IPS DF 19.7 (cell line): ENCODE data around the gene POC5.
"Not testable (repeated sequence)": the region's sequence is repeated elsewhere in the genome, so short reads cannot be mapped to it uniquely, and the experiment has no call there.

Source experiments
- DNase-seq: peaks from one replicate; pipeline ENCODE4 v3.0.0-alpha.2; 2013; ENCODE audit warnings: low read depth, low spot score

POC5 gene

GRCh38 chr5:75706775-75707174 lies 10.5 kb downstream of the POC5 start:
- no peak for DNase-seq

GRCh38 chr5:75706016-75706415 lies 11.2 kb downstream of the POC5 start:
- DNase-seq = no peak

GRCh38 chr5:75701856-75702255 lies 15.4 kb downstream of the POC5 start:
- no peak for DNase-seq

- not testable (repeated sequence) for DNase-seq
Measured at GRCh38 chr5:75695472-75696351, 21.5 kb downstream of the POC5 start.

- no peak for DNase-seq
Measured at GRCh38 chr5:75694781-75695180, 22.5 kb downstream of the POC5 start.

- no peak for DNase-seq
Measured at GRCh38 chr5:75690669-75691068, 26.6 kb downstream of the POC5 start.

- DNase-seq = no peak
Measured at GRCh38 chr5:75686480-75686879, 30.8 kb downstream of the POC5 start.

DNA sequence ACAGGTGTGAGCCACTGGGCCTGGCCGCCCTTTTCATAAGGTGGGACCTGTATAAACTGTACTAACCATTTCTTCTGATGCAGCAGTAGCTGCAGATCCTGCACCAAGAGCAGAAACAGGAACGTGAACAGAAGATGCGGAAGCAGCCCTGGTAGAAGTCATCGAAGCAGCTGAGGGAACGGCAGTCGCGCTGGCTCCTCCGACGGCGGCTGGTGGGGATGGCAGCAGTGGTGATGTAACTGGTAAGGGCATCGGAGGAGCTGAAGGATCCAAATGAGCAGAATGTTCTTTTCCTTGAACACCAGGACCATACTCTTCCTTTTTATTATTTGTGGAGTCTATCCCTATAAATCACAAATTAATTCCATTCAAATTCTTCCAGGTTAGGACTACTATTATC lies 32.1 kb downstream of the POC5 start:
- DNase-seq = no peak

GRCh38 chr5:75681125-75681830 lies 36.0 kb downstream of the POC5 start:
- no peak for DNase-seq

- no peak for DNase-seq
Measured at GRCh38 chr5:75678155-75678554, 39.1 kb downstream of the POC5 start.

DNA sequence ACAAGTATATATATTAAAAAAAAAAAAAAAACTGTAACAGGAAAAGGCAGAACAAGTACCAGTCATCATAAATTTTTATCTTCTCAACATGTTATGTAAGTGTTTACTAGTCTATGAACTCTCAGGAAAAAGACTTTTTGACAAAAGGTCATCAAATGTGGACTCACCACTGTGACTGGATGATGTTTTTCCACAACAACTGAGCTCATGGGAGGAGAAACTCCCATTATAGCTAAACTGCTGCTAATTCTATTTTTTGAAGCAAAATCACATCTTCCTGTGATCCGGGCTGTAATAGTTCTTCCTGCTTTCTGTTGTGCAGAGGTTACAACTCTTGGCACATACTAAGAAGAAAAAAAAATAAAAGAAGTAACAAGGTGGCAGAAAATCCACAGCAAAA lies 39.6 kb downstream of the POC5 start:
- no peak for DNase-seq

DNA sequence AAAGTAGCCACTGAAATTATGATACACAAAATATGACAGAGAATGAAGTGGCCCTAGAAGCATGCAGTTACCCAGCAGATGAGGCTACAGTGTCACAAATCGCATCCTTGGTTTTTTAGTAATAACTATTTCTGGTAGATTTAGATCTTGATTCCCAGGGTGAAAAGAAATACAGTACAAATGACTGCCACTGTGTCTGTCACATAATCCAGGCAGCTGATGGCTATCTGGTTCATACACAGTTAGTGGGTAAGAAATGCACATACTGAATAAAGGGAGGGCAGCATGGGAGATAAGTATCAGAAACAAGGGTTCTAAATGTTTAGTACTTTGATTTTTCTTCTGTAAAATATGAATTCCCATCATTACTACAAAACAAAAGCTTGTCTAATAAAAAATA lies 41.5 kb downstream of the POC5 start:
- DNase-seq = no peak

DNA sequence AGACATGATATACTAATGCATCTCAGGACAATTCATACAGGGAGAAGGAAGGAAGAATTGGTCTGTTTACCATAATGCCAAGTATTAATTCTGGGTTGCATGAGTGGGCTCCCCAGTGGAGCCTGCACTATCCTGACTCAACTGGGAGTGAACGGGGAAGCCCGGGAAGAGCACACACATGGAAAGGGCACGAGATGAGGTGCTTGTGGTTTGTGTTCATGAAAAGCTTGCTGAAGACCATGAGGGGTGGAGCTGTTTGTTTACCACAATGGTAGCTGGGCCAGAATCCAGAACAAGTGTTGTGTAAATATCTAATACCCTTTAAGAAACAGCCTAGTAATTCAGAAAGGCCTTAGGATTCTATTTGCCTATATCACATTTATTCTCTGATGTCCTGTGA lies 44.6 kb downstream of the POC5 start:
- no peak for DNase-seq

DNA sequence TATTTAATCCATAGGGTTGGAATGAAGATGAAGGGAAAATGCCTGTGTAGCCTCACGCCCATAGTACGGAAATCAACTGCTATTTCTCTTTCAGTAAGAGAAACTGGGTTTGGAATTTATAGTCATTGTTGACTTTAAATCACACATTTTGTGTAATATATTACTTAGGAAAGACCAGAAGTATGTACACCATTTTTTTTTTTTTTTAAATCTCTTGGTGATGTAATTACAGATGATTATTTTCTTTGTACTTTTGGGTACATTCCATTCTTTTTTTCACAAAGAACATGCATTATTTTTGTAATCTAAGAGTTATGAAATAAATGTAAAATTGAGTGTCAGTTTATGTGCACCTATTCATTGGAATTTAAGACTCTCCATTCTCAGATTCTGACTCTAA lies 45.7 kb downstream of the POC5 start:
- DNase-seq = no peak

DNA sequence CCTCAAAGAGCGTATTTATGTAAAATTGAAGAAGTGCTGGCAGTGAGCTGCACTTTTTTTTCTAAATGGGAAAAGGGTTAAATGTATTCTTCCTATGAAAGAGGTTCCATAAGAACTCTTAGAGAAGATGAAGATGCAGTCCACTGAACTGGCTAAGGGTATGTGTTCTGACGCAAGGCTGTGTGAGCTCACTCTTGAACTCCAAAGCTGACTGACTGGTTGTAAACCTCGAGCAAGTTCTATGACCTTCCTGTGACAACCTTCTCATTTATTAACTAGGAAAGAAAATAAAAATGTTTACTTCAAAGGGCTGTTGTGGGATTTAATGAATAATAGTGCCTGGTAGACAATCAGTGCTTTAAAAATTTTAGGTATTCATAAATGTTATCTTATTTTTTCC lies 46.7 kb downstream of the POC5 start:
- DNase-seq = no peak

GRCh38 chr5:75668977-75669689 lies 48.1 kb downstream of the POC5 start:
- no peak for DNase-seq

- no peak for DNase-seq
Measured at GRCh38 chr5:75668445-75668844, 48.8 kb downstream of the POC5 start.

DNA sequence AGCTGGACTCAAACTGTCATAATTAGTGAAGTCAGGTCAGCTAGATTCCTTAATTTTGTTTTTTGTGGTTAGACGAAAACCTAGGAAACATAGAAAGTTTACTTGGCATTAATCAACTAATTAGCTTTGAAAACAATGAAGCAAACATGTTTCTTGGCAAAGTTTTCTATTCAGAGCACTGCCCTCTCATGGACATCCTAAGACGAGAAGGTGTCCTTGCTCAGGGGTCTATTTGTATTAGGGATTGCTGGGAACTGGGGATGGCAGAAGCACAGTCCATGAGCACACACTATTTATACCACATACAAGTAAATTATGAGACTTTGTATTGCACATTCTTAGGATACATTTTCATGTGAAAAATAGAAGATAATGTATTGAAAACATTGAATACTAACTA lies 49.7 kb downstream of the POC5 start:
- DNase-seq = no peak

DNA sequence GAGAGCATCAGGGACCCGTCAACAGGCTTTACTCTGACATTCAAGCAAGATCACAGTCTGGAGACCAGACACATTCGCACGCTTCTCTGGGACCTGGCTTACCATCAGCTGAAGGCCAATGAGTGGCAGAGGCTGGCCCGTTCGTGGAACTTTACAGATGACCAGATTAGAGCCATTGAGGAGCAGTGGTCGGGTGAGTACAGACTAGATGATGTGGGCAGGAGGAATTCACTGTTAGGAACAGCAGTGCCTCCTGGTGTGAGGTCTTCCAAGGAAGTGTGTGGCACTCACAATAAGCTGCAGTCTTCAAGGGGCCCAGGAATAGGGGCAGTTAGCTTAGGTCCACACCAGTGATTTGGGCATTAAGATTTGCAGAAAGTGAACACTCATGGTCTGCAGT lies 50.4 kb downstream of the POC5 start:
- DNase-seq = no peak

DNA sequence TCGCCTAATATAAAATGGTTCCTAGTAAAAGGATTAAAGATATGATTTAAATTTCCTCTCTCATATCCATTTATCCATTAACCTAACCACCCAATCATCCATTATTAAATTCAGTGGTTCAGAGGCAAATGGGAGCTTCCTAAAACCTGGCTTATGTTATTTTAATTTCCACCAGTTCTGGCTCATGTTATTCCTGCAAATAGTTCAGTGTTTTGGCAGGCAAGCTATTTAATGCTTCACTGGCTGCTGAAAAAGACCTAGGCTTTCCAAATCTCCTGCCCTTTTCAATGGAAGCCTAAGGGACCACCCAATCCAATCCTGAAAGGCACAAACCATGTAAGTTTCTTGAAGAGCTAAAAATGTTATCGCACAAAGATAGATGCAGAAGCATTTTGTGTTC lies 52.3 kb downstream of the POC5 start:
- no peak for DNase-seq

DNA sequence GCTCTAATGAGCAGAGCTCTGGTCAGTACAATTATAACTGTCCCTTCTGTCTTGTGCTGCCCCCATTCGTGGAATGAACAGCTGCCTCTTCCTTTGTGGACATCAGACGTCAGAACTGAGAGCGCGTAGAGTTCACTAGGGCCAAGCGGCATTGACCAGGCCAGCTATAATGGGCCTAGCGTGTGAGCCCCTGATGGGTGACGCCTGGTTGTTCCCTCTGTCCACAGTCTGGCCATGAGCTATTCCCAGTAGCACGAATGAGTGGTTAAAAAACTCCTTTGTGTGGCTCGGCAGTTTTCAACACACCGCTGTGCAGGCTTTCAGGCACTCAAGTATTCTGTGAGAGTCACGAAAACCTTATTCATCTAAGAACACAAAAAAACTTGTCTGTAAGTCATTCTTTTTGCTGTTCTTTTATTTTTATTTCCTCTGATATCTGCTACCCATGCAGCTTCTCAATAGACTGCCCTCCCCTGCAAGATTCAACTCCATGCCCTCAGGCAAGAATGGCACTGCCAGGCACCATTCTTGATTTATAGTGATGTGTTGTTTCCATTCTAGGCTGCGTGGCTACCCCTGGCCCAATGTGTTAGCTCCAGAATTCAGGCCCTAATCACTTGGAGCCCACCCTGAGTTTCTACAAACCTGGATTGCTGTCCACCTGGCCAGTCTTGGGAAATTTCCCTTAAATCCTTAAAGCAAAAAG lies 53.5 kb downstream of the POC5 start:
- no peak for DNase-seq

GRCh38 chr5:75662061-75662460 lies 55.2 kb downstream of the POC5 start:
- DNase-seq = no peak
